ENCODE measurements around the gene FHOD3.

FHOD3 gene

DNA sequence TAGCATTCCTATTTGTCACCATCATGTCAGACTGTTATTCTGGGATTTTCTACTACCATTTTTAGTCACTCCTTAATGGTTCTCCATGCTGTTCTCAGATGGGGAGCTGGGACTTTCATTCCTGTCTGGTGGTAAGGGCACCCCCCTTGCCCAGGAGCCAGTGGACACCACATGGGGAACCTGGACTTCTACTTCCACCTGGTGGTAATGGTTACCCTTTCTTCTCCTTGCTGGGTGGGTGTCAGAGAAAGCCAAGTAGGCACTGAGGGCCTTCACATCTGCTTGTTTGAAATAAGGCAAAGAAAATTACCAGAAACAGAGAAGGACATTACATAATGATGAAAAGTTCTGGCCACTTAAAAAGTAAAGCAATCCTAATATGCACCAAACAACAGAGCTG, 239.8 kb downstream of the FHOD3 start:
- H3K4me3 ChIP-seq (ENCODE audit: low read depth, low read length), result no peak overlapping the region
- TF ChIP-seq, protein P1, sequence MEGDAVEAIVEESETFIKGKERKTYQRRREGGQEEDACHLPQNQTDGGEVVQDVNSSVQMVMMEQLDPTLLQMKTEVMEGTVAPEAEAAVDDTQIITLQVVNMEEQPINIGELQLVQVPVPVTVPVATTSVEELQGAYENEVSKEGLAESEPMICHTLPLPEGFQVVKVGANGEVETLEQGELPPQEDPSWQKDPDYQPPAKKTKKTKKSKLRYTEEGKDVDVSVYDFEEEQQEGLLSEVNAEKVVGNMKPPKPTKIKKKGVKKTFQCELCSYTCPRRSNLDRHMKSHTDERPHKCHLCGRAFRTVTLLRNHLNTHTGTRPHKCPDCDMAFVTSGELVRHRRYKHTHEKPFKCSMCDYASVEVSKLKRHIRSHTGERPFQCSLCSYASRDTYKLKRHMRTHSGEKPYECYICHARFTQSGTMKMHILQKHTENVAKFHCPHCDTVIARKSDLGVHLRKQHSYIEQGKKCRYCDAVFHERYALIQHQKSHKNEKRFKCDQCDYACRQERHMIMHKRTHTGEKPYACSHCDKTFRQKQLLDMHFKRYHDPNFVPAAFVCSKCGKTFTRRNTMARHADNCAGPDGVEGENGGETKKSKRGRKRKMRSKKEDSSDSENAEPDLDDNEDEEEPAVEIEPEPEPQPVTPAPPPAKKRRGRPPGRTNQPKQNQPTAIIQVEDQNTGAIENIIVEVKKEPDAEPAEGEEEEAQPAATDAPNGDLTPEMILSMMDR (IDR thresholded peaks at IDR 0.05; ENCODE audit: control insufficient read depth, extremely low read depth, insufficient read depth), result no peak
- DNase-seq (ENCODE audit: low read depth), result no peak

DNA sequence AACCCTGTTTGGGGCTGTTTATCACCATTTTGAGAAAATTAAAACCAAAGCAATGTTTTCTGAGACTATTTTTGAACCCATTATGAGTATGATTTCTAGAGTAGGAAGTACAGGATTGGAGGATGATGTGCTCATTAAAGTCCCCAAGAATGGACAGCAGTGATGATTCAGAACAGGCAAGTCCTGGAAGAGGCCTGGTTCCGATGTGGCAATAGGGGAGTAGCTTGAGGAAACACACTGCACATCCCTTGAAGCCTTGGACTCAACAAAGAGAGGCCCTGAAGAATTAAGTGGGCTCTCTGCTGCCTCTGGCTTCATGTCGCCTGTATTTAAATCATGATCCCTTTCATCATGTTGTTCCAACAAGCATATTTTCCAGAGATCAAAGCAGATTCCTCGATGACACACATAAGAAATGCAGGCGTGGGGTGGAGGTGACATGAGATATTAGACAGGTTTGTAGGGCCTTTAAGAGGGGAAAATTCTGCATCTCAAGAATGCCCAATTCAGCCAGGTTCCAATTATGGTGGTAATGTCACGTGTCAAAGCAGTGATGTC, 242.2 kb downstream of the FHOD3 start:
- H3K4me3 ChIP-seq (ENCODE audit: low read depth, low read length), result no peak overlapping the region
- DNase-seq (ENCODE audit: low read depth), result no peak
- TF ChIP-seq, protein P1 (IDR thresholded peaks at IDR 0.05; ENCODE audit: control insufficient read depth, extremely low read depth, insufficient read depth), result no peak

DNA sequence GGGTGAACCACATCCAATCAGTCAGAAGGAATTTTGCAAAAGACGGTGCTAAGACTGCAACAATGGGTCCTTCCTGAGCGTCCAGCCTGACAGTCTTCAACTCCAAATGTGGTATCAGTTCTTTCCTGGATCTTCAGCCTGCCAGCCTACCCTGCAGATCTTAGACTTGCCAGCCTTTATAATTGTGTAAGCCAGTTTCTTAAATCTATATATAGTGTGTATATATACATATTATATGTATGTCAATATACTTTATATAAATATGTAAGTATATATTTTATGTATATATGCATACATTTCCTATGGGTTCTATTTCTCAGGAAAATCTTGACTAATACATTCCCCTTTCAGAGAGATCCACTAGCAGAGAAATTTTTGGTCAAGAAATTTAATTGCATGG, 245.5 kb downstream of the FHOD3 start:
- DNase-seq (ENCODE audit: low read depth), result no peak
- no peak overlapping the region for H3K4me3 ChIP-seq (ENCODE audit: low read depth, low read length)
- TF ChIP-seq, protein P1 (IDR thresholded peaks at IDR 0.05; ENCODE audit: control insufficient read depth, extremely low read depth, insufficient read depth), result no peak

DNA sequence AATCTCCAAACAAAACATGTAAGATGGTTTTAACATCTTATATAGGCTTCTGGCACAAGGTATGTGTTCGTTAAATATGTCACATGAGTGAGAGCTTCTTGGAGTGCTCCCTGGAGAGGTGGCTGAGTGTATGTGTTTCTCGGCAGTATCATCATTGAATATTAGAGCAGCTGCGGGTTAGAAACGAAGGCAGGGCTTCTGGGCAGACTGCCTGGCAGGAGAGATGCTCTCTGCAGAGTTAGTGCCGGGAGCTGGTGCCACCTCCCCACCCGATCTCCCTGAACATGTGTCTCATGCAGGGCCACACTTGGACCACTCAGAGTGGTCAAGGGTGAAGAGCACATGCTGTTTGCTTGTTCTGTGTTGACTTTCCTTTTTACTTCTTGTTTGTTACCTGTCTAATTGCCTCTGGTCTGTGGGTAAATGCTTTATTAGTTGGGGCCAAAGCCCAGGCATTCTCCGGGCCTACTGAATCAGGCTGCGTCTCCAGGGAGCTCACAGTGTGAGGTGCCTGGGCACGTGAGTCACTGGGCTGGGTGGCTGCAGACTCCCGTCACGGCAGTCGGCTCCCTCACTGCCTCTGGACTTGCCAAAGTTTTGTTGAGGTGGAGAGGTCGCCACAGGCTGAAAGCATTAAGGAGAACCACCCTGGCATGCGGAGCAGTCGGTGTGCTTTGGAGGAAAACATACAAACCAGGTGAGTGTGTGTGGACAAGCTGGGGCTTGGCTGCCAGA, 246.6 kb downstream of the FHOD3 start:
- no peak for DNase-seq (ENCODE audit: low read depth)
- TF ChIP-seq, protein P1 (IDR thresholded peaks at IDR 0.05; ENCODE audit: control insufficient read depth, extremely low read depth, insufficient read depth), result no peak
- H3K4me3 ChIP-seq (ENCODE audit: low read depth, low read length), result no peak overlapping the region

DNA sequence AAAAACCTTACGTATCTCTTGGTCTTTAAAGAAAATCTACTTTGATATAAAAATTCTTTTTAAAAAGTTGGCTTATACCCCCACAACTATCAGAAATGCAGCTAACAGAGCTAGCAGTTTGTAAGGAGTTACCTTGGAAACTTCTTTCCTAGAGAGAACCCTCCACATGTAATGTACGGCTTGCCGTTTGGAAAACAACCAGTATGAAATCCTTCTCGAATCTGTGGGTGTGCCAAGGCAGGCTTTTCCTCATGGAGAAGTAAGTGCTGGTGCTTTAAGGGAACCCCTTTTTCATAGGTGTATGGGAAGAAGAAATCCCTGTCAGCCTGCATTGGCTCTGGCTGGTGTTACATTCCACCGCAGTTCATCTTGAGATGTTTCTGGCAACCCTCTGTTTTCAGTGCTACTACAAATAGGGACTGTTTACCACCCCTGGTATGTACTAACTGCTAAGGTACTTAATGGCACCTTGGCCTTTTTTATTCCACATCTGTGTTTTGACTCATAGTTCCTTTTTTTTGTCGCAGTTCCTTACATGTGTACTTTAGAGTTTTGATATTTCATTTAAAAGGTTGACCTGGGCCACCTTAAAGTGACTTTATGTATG, 248.4 kb downstream of the FHOD3 start:
- DNase-seq (ENCODE audit: low read depth), result no peak
- TF ChIP-seq, protein P1 (IDR thresholded peaks at IDR 0.05; ENCODE audit: control insufficient read depth, extremely low read depth, insufficient read depth), result no peak
- no peak overlapping the region for H3K4me3 ChIP-seq (ENCODE audit: low read depth, low read length)

DNA sequence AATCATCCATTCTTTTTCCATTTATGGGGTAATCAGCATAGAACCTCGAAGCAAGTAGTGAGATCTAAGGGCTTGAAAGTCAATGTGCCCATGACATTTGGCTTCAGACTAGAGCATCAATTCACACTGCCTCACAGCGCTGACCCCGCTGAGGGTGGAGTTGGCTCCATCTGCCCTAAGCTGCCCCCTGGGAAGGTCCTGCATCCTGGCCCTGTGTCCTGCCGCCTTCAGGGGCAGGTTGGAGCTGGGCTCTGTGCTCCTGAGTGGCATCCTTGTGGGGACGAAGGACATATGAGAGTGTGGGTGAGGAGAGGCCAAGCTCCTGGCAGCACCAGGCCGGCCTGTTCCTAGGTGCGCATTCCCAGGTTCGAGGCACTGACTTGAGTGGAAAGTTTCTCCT, 249.4 kb downstream of the FHOD3 start:
- H3K4me3 ChIP-seq (ENCODE audit: low read depth, low read length), result no peak overlapping the region
- DNase-seq (ENCODE audit: low read depth), result no peak
- TF ChIP-seq, protein P1 (IDR thresholded peaks at IDR 0.05; ENCODE audit: control insufficient read depth, extremely low read depth, insufficient read depth), result no peak

All from LNCaP clone FGC (cell line).